MCF 10A (cell line): ENCODE measurements around the gene SMIM21. TPM values are rescaled to one million over a fixed set of nuclear protein-coding genes. Genes with fewer than 3 reads are reported as not detected.

ENCODE experiments used
- BruUV-seq: library from RNA; stranded (reverse); fragments of 400-500 nt; replicated peaks from 2 replicates; lab custom pipeline; 2021; lab: Mats Ljungman, UMichigan
- CTCF ChIA-PET: fragments of 300-600 bp; sonication (Branson Sonifier 250); formaldehyde crosslinking; extraction: SDS; loops from one replicate; lab custom pipeline; 2021; ENCODE audit warnings: antibody characterized with exemption, inconsistent platforms; lab: Yijun Ruan, JAX
- POLR2A ChIA-PET: fragments of 300-600, 350-650 bp; sonication (Branson Sonifier 250); formaldehyde crosslinking; extraction: SDS; loops from one replicate; lab custom pipeline; 2020; ENCODE audit warnings: antibody characterized with exemption, inconsistent platforms; lab: Yijun Ruan, JAX
- DNase-seq: peaks from one replicate; pipeline ENCODE4 v3.0.0-alpha.2; 2018; ENCODE audit not compliant: unreplicated experiment
- H3K27ac Mint-ChIP-seq: one replicate; pipeline ENCODE4 v1.8.0; 2022; ENCODE audit warnings: mild to moderate bottlenecking, low read depth, mixed read lengths; ENCODE audit not compliant: unreplicated experiment
- H3K27me3 Mint-ChIP-seq: one replicate; pipeline ENCODE4 v1.8.0; 2022; ENCODE audit warnings: mixed read lengths; ENCODE audit not compliant: insufficient read depth, unreplicated experiment
- H3K36me3 Mint-ChIP-seq: one replicate; pipeline ENCODE4 v1.8.0; 2022; ENCODE audit warnings: mild to moderate bottlenecking, moderate library complexity, mixed read lengths; ENCODE audit not compliant: insufficient read depth, unreplicated experiment
- H3K4me1 Mint-ChIP-seq: one replicate; pipeline ENCODE4 v1.8.0; 2022; ENCODE audit warnings: mixed read lengths; ENCODE audit not compliant: insufficient read depth, unreplicated experiment
- H3K4me3 Mint-ChIP-seq: one replicate; pipeline ENCODE4 v1.8.0; 2022; ENCODE audit warnings: mild to moderate bottlenecking, moderate library complexity, mixed read lengths; ENCODE audit not compliant: unreplicated experiment
- H3K9me3 Mint-ChIP-seq: one replicate; pipeline ENCODE4 v1.8.0; 2022; ENCODE audit warnings: mixed read lengths; ENCODE audit not compliant: unreplicated experiment
- intact Hi-C: fragments of 100-400 bp; cut with micrococcal nuclease; formaldehyde crosslinking; loops from 2 replicates; pipeline ENCODE4 v1.14.1; 2022
- total RNA-seq: library from RNA; stranded (reverse); gene quantifications from 2 replicates; pipeline ENCODE4 v1.2.3, GENCODE V29; 2022
- TF ChIP-seq, protein P1 (sequence below): fragments of 200-600 bp; IDR thresholded peaks from one replicate; pipeline ENCODE4 v1.8.0; 2022; ENCODE audit warnings: antibody characterized with exemption, mild to moderate bottlenecking; ENCODE audit not compliant: unreplicated experiment

Gene SMIM21
- total RNA-seq, 1 experiment from 2014 or later = not detected

DNA sequence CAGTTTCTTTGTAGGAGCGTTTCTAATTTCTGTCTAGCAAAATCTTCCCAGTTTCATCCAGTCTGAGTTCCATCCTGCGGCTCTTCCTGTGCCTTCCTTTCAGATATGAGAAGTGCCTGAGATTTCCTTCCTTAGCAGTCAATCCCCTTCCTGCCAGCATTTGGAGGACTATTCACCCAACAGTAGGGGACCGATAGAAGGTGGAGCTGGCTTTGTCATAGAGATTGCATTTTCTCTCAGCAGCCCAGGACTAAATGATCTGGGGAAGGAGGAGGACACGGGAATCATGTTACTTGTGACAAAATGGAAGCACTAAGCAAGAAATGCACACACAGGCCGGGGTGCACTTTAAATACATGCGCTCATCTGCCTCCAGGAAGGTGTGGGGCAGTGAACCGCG is 5.6 kb upstream of the SMIM21 start:
- Mint-ChIP-seq H3K4me1 (no peaks in the 10 kb centered on the region), H3K27me3 (no peaks in the 10 kb centered on the region), H3K27ac (no peak overlapping the region), H3K9me3 (no peaks in the 10 kb centered on the region), H3K36me3 (no peaks in the 10 kb centered on the region), H3K4me3 (no peak overlapping the region)
- intact Hi-C loops = no loop called here
- ChIA-PET POLR2A (no interaction called here), CTCF (interaction anchor here (0.9 kb wide), 1 partner anchor 38 kb away, joined by 4 read pairs; no protein-coding TSS in a partner anchor)
- DNase-seq = no peak
- TF ChIP-seq, protein P1, sequence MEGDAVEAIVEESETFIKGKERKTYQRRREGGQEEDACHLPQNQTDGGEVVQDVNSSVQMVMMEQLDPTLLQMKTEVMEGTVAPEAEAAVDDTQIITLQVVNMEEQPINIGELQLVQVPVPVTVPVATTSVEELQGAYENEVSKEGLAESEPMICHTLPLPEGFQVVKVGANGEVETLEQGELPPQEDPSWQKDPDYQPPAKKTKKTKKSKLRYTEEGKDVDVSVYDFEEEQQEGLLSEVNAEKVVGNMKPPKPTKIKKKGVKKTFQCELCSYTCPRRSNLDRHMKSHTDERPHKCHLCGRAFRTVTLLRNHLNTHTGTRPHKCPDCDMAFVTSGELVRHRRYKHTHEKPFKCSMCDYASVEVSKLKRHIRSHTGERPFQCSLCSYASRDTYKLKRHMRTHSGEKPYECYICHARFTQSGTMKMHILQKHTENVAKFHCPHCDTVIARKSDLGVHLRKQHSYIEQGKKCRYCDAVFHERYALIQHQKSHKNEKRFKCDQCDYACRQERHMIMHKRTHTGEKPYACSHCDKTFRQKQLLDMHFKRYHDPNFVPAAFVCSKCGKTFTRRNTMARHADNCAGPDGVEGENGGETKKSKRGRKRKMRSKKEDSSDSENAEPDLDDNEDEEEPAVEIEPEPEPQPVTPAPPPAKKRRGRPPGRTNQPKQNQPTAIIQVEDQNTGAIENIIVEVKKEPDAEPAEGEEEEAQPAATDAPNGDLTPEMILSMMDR = no peak
- BruUV-seq = no TSS peak

DNA sequence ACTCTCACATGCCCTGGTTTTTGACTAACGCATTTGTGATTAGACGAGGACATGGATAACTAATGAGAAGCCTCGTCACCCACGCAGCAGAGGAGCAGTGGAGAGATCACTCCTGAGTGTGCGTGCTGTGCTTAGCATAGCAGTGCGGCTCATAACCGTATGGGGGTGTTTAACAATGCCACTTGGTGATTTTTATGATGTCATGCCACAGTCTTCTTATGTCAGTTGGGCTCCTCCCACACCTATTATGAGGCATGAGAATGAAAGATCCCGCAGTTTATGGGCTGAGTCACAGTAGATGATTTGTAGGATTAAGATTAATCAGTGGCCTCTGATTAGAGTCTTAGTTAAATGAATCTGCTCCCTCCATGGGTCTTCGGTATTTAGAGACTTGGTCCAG is 2.5 kb upstream of the SMIM21 start:
- ChIA-PET CTCF (interaction anchor here (0.6 kb wide), 1 partner anchor 45 kb away, joined by 3 read pairs; no protein-coding TSS in a partner anchor), POLR2A (no interaction called here)
- no TSS peak for BruUV-seq
- H3K9me3 Mint-ChIP-seq = no peaks in the 10 kb centered on the region
- DNase-seq = no peak
- no peak overlapping the region for H3K27ac Mint-ChIP-seq
- intact Hi-C loops = no loop called here
- no peaks in the 10 kb centered on the region for H3K27me3 Mint-ChIP-seq
- no peak overlapping the region for H3K4me3 Mint-ChIP-seq
- TF ChIP-seq, protein P1 = no peak
- H3K36me3 Mint-ChIP-seq = no peaks in the 10 kb centered on the region
- no peaks in the 10 kb centered on the region for H3K4me1 Mint-ChIP-seq

- no peaks in the 10 kb centered on the region for H3K4me1 Mint-ChIP-seq
- no peak for DNase-seq
- CTCF ChIA-PET = no interaction called here
- POLR2A ChIA-PET = no interaction called here
- H3K27me3 Mint-ChIP-seq = no peaks in the 10 kb centered on the region
- no TSS peak for BruUV-seq
- intact Hi-C loops = no loop called here
- H3K9me3 Mint-ChIP-seq = no peaks in the 10 kb centered on the region
- H3K4me3 Mint-ChIP-seq = no peak overlapping the region
- H3K36me3 Mint-ChIP-seq = no peaks in the 10 kb centered on the region
- TF ChIP-seq, protein P1 = no peak
- no peak overlapping the region for H3K27ac Mint-ChIP-seq
These were observed 987 bp upstream of the SMIM21 start for GRCh38 chr18:75428490-75428889.

- Mint-ChIP-seq H3K9me3 (no peaks in the 10 kb centered on the region), H3K27me3 (no peaks in the 10 kb centered on the region), H3K4me3 (no peak overlapping the region), H3K4me1 (no peaks in the 10 kb centered on the region), H3K27ac (no peak overlapping the region), H3K36me3 (no peaks in the 10 kb centered on the region)
- no TSS peak for BruUV-seq
- intact Hi-C loops = no loop called here
- ChIA-PET POLR2A (no interaction called here), CTCF (interaction anchor here (0.6 kb wide), 1 partner anchor 69 kb away, joined by 3 read pairs; no protein-coding TSS in a partner anchor)
- TF ChIP-seq, protein P1 = no peak
- peak; percentile 9 for DNase-seq
These were observed 5.1 kb downstream of the SMIM21 start for GRCh38 chr18:75422341-75422910.
